B cell (primary cell): Measurements from ENCODE around the gene PLEK2.

Experiments used
- EZH2 ChIP-seq: IDR thresholded peaks from 2 replicates; pipeline ENCODE4 v1.6.1; 2012; ENCODE audit warnings: borderline replicate concordance, low read depth, mild to moderate bottlenecking, moderate library complexity, low read length; ENCODE audit not compliant: insufficient read depth, poor library complexity, severe bottlenecking
- TF ChIP-seq, protein P1 (sequence below): fragments of 200-600 bp; IDR thresholded peaks from one replicate; pipeline ENCODE4 v1.8.0; 2022; ENCODE audit warnings: antibody characterized with exemption, mild to moderate bottlenecking

DNA sequence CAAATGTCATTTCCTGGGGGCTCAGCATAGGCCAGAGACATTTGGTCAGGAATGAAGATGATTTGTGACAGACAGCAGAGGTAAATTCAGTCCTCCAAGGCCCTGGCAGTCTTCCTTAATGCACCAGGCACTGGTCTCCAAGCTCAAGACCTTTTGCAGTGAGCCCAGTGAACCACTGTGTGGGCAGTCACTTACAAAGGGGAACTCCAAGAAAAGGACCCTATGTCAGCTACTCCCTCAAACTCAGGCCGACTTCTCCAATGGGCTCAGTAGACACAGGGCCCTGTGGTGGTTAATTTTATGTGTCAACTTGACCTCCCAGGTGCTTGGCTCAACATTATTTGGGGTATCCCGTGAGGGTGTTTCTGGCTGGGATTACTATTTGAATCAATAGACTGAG lies 29.3 kb upstream of the PLEK2 start:
- TF ChIP-seq, protein P1, sequence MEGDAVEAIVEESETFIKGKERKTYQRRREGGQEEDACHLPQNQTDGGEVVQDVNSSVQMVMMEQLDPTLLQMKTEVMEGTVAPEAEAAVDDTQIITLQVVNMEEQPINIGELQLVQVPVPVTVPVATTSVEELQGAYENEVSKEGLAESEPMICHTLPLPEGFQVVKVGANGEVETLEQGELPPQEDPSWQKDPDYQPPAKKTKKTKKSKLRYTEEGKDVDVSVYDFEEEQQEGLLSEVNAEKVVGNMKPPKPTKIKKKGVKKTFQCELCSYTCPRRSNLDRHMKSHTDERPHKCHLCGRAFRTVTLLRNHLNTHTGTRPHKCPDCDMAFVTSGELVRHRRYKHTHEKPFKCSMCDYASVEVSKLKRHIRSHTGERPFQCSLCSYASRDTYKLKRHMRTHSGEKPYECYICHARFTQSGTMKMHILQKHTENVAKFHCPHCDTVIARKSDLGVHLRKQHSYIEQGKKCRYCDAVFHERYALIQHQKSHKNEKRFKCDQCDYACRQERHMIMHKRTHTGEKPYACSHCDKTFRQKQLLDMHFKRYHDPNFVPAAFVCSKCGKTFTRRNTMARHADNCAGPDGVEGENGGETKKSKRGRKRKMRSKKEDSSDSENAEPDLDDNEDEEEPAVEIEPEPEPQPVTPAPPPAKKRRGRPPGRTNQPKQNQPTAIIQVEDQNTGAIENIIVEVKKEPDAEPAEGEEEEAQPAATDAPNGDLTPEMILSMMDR, result no peak
- TF ChIP-seq EZH2, result no peak
